OCI-LY7 (cell line): ENCODE data around the gene SLC25A22. TPM values are rescaled to one million over a fixed set of nuclear protein-coding genes. Genes with fewer than 3 reads are reported as not detected.
A peak's percentile ranks its signal among the peaks of the same experiment; 100 is the strongest.

Experiments used
- BruUV-seq: library from RNA; stranded (reverse); fragments of 400-500 nt; replicated peaks from 2 replicates; lab custom pipeline; 2021; lab: Mats Ljungman, UMichigan
- CTCF ChIA-PET: fragments of 300-600 bp; sonication (Branson Sonifier 250); formaldehyde crosslinking; loops from one replicate; lab custom pipeline; 2022; ENCODE audit warnings: antibody characterized with exemption; ENCODE audit not compliant: unreplicated experiment; lab: Charles Lee
- POLR2A ChIA-PET: fragments of 300-600 bp; sonication (Branson Sonifier 250); formaldehyde crosslinking; loops from one replicate; lab custom pipeline; 2022; ENCODE audit warnings: antibody characterized with exemption; lab: Charles Lee
- DNase-seq: peaks from one replicate; pipeline ENCODE4 v3.0.0-alpha.2; 2015; ENCODE audit warnings: low spot score
- H2AFZ ChIP-seq: fragments of 200-600 bp; sonication (generic), shearing (Covaris generic); 2 replicates; pipeline ENCODE4 v1.6.1; 2014; ENCODE audit warnings: mild to moderate bottlenecking, antibody characterized with exemption, low read length, moderate library complexity
- H3K27ac ChIP-seq: fragments of 200-600 bp; sonication (generic); 2 replicates; pipeline ENCODE4 v1.5.1; 2014; ENCODE audit warnings: mixed run types, low read depth, mild to moderate bottlenecking, moderate library complexity, low read length, inconsistent platforms; ENCODE audit not compliant: poor library complexity, severe bottlenecking
- H3K36me3 ChIP-seq: fragments of 200-600 bp; sonication (generic); 2 replicates; pipeline ENCODE4 v1.6.1; 2014; ENCODE audit warnings: mild to moderate bottlenecking, antibody characterized with exemption, low read length, moderate library complexity, mixed read lengths; ENCODE audit not compliant: insufficient read depth
- H3K4me1 ChIP-seq: fragments of 200-600 bp; sonication (generic); 2 replicates; pipeline ENCODE4 v1.5.1; 2014; ENCODE audit warnings: mild to moderate bottlenecking, low read length; ENCODE audit not compliant: insufficient read depth, poor library complexity, severe bottlenecking
- H3K4me2 ChIP-seq: fragments of 200-600 bp; sonication (generic); 2 replicates; pipeline ENCODE4 v1.6.1; 2014; ENCODE audit warnings: mild to moderate bottlenecking, low read length
- H3K4me3 ChIP-seq: fragments of 200-600 bp; sonication (generic); 2 replicates; pipeline ENCODE4 v1.5.1; 2014; ENCODE audit warnings: mild to moderate bottlenecking, low read depth, low read length; ENCODE audit not compliant: poor library complexity, severe bottlenecking
- H3K79me2 ChIP-seq: fragments of 200-600 bp; sonication (generic); 2 replicates; pipeline ENCODE4 v1.6.1; 2016; ENCODE audit warnings: low read depth, mild to moderate bottlenecking, low read length, moderate library complexity, mixed read lengths; ENCODE audit not compliant: insufficient read depth
- H3K9me2 ChIP-seq: fragments of 200-600 bp; sonication (generic); 2 replicates; pipeline ENCODE4 v1.6.1; 2016; ENCODE audit warnings: mild to moderate bottlenecking, low read length, mixed read lengths; ENCODE audit not compliant: insufficient read depth
- H3K9me3 ChIP-seq: fragments of 200-600 bp; sonication (generic); 2 replicates; pipeline ENCODE4 v1.6.1; 2014; ENCODE audit warnings: mild to moderate bottlenecking, mixed run types, low read length, mixed read lengths
- H4K20me1 ChIP-seq: fragments of 200-600 bp; sonication (generic); 2 replicates; pipeline ENCODE4 v1.6.1; 2014; ENCODE audit warnings: mild to moderate bottlenecking, antibody characterized with exemption, low read length, moderate library complexity, mixed read lengths; ENCODE audit not compliant: insufficient read depth
- CTCF ChIP-seq: fragments of 200-600 bp; sonication (generic); conservative IDR thresholded peaks from 2 replicates; pipeline ENCODE4 v1.5.1; 2014; ENCODE audit warnings: mild to moderate bottlenecking, antibody characterized with exemption, low read length, moderate library complexity, mixed read lengths
- EZH2phosphoT487 ChIP-seq: fragments of 200-600 bp; sonication (generic); IDR thresholded peaks from 2 replicates; pipeline ENCODE4 v1.6.1; 2018; ENCODE audit warnings: low read depth, borderline replicate concordance, mild to moderate bottlenecking, mixed run types, antibody characterized with exemption, low read length, moderate library complexity, mixed read lengths
- intact Hi-C: fragments of 100-400 bp; cut with micrococcal nuclease; formaldehyde crosslinking; loops from one replicate; pipeline ENCODE4 v1.10.0; 2022; ENCODE audit not compliant: unreplicated experiment
- total RNA-seq, 2 experiments: library from RNA; depleted of rRNA in 1 of 2; stranded (reverse); fragments of >200 nt in 1 of 2; shearing (Covaris generic) in 1 of 2; gene quantifications; 2 replicates each; pipeline ENCODE4 v1.2.3, GENCODE V29; 2014 to 2022

Gene SLC25A22
- total RNA-seq, 2 experiments from 2014 or later: 30.8 to 50.9 TPM

GRCh38 chr11:786235-787083 lies 11.6 kb downstream of the SLC25A22 start:
- H4K20me1 ChIP-seq: no peaks in the 10 kb centered on the region
- peaks cover 11% of the 10 kb centered on the region; the same call in 1 of the 2 replicates for H3K36me3 ChIP-seq
- TF ChIP-seq EZH2phosphoT487: no peak
- TF ChIP-seq CTCF: no peak
- H3K27ac ChIP-seq: no peak overlapping the region
- no peak overlapping the region for H3K4me3 ChIP-seq
- intact Hi-C loops: no loop called here
- H3K79me2 ChIP-seq: peaks cover 13% of the 10 kb centered on the region
- H3K4me2 ChIP-seq: no peak overlapping the region
- ChIA-PET POLR2A (no interaction called here), CTCF (interaction anchor here (0.5 kb wide), 1 partner anchor 206 kb away, joined by 3 read pairs; no protein-coding TSS in a partner anchor)
- H2AFZ ChIP-seq: no peak overlapping the region
- H3K9me2 ChIP-seq: no peaks in the 10 kb centered on the region
- H3K9me3 ChIP-seq: no peaks in the 10 kb centered on the region
- peaks cover 27% of the 10 kb centered on the region for H3K4me1 ChIP-seq
- BruUV-seq: no TSS peak
- DNase-seq: no peak

- no peak for DNase-seq
- H3K4me3 ChIP-seq: no peak overlapping the region
- H3K4me2 ChIP-seq: no peak overlapping the region
- no peaks in the 10 kb centered on the region for H3K9me2 ChIP-seq
- H4K20me1 ChIP-seq: no peaks in the 10 kb centered on the region
- H3K4me1 ChIP-seq: peaks cover 18% of the 10 kb centered on the region
- no peak overlapping the region for H2AFZ ChIP-seq
- ChIA-PET CTCF (no interaction called here), POLR2A (interaction anchor here (0.6 kb wide), 1 partner anchor 62 kb away, joined by 3 read pairs; no protein-coding TSS in a partner anchor)
- intact Hi-C loops: no loop called here
- H3K9me3 ChIP-seq: no peaks in the 10 kb centered on the region
- H3K36me3 ChIP-seq: peaks cover 8% of the 10 kb centered on the region; the same call in 1 of the 2 replicates
- no peak overlapping the region for H3K27ac ChIP-seq
- H3K79me2 ChIP-seq: peaks cover 2% of the 10 kb centered on the region; the same call in 1 of the 2 replicates
- BruUV-seq: TSS peak; percentile 54
- TF ChIP-seq CTCF (no peak), EZH2phosphoT487 (no peak)
Observed at GRCh38 chr11:783581-784015, 14.5 kb downstream of the SLC25A22 start.
